Pons (tissue), 1 donor: ENCODE data around the gene ZNF749.

ENCODE experiments used
- DNase-seq: peaks from one replicate; pipeline ENCODE4 v3.0.0-alpha.2; 2016; ENCODE audit warnings: low spot score

Gene ZNF749

DNA sequence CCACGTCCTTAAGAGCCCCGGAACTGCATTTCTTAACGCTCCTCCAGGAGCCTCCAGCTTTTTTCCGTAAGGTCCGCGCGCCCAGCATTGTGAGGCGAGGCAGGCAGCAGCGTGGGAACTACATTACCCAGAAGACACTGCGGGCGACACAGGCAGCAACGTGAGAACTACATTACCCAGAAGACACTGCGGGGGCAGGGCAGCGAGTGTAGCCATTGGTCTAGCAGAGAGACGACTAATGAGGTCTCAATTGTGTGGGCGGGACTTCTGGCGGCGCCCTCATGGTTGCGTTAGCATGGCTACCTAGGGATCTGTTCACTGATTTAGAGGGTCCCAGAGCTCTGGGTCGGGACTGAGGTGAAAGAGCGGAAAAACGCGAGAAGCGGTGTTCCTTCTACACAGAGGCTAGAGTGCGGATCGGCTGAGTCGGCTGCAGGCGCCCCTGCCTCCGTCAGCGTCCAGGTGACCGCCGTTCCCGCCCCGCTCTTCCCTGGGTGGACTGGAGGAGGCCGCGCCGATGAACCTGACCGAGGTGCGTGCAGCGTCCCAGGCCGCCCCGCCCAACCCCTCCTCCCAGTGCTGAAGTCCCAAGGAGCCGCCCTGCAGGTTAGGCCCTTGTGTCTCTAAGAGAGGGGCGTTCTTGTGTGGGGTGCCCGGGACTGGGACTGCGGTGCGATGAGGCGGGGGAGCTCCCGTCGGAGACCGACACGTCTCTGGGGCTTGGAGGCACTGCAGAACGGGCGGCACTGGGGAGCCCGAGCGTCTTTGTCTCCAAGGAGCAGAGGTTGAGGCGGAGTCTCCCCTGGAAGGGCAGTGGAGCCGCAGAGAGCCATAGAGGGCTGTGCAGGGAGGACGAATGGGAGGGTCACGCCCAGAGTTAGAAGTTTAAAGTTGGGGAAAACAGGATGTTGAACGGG, at the start of gene ZNF749:
TSS of gene ZNF749 (plus strand) at position 264 of the 917 bp plus-strand sequence. CDS start at position 518, 254 bp downstream.
- peak; percentile 98 for DNase-seq

DNA sequence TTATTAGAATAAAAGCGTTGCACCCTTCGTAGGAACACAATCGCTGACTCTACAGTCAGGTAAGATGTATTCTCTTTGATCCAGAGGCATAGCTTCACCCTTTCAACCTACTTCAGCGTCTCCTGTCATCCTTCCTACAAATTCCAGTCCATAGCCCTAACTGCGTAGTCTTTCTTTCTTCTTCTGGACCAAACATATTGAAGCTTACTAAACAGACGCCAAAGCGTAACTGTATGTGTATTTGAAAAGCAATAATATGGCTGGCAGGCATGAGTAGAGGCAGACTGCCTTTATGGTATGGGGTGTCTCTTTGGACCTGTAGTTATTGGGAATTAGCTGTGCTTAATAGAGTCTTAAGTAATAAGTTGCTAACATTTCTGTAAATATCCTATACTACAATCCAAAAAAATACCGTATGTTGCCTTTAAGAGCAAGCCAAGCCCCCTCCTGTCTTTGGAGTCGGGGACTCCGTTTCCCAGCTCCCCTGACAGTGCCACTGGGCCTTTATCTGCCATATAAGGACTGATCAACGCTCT, 45.9 kb upstream of the ZNF749 start:
- no peak for DNase-seq

GRCh38 chr19:57389730-57390598, 45.2 kb upstream of the ZNF749 start, which contains the start of gene ZNF548:
Gene ZNF548 (plus strand): TSS chr19:57389854. CDS start chr19:57390100, 246 bp downstream.
- peak; percentile 99 for DNase-seq

GRCh38 chr19:57395710-57396109, 39.4 kb upstream of the ZNF749 start:
- no peak for DNase-seq

DNA sequence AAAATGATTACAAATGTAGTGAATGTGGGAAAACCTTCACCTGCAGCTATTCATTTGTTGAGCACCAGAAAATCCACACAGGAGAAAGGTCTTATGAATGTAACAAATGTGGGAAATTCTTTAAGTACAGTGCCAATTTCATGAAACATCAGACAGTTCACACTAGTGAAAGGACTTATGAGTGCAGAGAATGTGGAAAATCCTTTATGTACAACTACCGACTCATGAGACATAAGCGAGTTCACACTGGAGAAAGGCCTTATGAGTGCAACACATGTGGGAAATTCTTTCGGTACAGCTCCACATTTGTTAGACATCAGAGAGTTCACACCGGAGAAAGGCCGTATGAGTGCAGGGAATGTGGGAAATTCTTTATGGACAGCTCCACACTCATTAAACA, 36.3 kb upstream of the ZNF749 start:
- DNase-seq = no peak

- no peak for DNase-seq
These were observed 31.2 kb upstream of the ZNF749 start for GRCh38 chr19:57403737-57404563.

DNA sequence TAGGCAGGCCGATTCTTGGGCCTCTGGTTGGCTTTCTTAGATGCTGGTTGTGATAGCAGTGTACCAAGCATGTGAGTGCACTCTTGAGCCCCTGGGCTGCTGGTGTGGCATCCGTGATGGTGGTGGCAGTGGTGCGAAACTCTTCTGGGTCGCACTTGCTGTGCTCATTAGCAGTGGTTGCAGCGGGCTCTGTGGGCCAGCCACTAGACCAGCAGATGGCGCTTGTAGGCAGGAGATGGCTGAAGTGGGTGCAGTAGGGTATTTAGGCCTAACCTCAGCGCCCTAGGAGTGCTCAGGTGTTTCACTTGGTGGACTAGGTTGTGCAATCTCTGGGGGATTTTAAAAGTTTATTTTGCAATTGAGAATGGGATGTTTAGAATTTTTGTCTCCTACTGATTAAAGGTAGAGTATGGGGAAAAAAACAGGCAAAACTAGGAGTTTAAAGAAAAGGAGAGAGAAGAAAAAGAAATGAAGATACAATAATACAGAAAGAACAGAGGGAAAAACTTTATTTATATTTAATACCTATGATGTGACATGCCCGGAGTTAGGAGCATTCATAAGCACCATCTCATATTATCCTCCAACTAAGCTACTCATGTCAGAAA, 28.5 kb upstream of the ZNF749 start:
- no peak for DNase-seq

DNA sequence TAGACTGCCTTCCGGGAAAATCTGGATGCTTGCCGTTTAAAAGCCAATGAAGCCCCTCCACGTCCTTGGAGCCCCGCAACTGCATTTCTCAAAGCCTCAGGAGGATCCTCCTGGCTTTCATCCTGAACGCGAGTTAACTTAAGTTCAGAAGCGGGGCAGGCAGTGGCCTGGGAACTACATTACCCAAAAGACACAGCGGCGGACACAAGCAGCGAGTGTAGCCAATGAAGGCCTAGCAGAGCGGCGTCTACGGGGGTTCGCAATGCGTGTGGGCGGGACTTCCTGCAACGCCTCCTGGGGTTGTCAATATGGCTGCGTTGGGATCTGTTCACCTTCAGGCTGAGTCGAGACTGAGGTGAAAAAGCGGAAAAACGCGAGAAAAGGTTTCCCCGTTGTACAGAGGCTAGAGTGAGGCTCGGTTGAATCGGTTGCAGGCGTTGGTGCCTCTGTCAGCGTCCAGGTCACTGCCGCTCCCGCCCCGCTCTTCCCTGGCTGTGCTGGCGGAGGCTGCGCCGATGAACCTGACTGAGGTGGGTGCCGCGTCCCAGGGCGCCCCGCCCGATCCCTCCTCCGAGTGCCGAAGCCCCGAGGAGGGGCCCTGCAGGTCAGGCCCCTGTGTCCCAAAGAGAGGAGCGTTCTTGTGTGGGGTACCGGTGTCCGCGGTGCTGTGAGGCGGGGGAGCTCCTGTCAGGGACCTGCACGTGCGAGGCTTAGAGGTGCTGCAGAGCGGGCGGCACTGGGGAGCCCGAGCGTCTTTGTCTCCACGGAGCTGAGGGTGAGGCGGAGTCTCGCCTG, 24.1 kb upstream of the ZNF749 start, which contains the start of gene ZNF17:
TSS of gene ZNF17 (plus strand) at position 285 of the 795 bp plus-strand sequence. CDS start 2,455 bp downstream, outside the sequence.
- peak; percentile 95 for DNase-seq

DNA sequence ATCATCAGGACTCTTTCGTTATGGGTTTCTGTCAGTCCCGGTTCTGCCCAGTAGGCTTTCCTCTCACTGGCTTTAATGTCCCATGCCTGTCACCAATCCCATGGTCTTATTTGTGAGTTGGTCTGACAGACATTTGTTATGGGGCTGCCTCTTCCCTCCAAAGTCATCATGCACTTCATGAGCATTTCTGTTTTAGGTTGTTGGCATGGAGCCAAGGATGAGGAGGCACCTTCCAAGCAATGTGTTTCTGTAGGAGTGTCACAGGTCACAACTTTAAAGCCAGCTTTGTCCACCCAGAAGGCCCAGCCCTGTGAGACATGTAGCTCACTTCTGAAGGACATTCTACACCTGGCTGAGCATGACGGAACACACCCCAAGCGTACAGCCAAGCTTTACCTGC, 15.7 kb upstream of the ZNF749 start:
- no peak for DNase-seq

DNA sequence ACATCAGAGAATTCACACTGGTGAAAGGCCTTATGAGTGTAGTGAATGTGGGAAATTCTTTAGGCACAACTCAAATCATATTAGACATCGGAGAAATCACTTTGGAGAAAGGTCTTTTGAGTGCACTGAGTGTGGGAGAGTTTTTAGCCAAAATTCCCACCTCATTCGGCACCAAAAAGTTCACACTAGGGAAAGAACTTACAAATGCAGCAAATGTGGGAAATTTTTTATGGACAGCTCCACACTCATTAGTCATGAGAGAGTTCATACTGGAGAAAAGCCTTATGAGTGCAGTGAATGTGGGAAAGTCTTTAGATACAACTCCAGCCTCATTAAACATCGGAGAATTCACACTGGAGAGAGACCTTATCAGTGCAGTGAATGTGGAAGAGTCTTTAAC, 14.1 kb upstream of the ZNF749 start:
- no peak for DNase-seq

DNA sequence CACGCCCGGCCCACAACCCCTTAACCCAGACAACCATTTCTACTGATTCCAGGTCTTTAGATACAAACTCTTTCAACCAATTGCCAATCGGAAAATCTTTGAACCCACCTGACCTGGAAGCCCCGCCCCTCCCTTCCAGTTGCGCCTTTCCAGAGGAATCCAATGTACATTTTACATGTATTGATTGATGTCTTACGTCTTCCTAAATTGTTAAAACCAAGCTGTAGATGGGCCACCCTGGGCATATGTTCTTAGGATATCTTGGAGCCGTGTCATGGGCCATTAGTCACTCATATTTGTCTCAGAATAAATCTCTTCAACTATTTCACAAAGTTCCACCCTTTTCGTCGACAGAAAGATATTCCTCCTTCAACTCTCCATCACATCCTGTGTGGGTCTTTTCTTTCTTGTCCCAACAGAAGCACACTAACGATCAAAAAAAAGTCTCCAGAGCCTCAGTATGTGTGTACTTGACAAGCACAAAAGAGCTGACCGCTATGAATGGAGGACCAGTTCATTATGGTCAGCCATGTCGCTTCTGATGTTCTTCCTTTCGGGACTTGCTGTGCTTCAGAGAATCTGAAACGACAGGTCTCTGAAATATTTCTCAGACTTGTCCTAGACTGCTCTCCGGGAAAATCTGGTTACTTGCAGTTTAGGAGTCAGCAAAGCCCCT, 601 bp upstream of the ZNF749 start:
- peak; percentile 6 for DNase-seq

- DNase-seq = no peak
These were observed 1.3 kb downstream of the ZNF749 start for GRCh38 chr19:57436417-57436816.

DNA sequence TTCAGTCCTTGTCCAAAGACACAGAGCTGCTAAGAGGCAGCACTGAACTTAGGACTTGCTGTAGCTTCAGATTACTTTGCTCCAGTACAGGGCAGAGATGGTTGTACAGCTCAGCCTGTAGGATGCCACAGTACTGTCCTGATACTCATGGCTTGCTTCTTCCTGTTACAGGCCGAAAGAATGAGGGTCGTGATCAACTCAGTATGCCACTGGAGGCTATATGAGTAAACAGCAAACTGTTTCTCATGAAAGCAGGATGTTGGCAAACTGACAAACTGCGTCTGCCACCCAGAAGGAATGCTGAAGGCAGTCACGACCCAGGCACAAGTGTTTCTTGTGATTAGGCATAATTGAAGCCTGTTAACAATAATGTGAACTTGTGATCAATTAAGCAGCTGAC, 2.8 kb downstream of the ZNF749 start:
- no peak for DNase-seq

DNA sequence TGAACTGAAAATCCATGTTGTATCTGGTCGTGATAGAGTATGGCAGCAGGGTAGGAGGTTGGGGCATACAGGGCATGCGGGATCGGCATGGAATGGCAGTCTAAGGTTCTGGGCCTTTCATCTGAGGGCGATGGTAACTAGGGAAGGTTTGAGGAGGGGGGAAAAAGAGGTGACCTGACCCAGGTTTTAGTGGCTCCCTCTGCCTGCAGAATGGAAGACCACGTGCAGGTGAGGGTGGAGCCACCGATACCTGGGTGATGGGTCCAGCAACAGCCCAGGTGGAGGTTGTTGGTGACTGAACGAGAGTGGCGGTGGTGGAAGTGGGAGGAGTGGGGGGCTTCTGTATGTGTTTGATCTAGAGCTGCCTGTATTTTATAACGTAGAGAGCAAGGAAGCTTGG, 3.8 kb downstream of the ZNF749 start:
- no peak for DNase-seq

GRCh38 chr19:57441979-57442752, 7.0 kb downstream of the ZNF749 start:
- no peak for DNase-seq

DNA sequence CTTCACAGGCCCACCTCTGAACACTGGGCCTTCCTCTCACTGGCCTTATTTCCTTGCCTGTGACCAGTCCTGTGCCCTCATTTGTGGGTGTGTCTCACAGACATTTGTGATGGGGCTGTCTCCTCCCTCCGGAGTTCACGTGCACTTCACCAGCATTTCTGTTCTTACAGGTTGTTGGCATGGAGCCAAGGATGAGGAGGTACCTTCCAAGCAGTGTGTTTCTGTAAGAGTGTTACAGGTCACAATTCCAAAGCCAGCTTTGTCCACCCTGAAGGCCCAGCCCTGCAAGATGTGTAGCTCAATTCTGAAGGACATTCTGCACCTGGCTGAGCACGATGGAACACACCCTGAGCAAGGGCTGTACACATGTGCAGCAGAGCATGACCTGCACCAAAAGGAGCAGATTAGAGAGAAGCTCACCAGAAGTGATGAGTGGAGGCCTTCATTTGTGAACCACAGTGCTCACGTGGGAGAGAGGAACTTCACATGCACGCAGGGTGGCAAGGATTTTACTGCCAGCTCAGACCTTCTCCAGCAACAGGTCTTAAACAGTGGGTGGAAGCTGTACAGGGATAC, 8.1 kb downstream of the ZNF749 start:
- DNase-seq = no peak

DNA sequence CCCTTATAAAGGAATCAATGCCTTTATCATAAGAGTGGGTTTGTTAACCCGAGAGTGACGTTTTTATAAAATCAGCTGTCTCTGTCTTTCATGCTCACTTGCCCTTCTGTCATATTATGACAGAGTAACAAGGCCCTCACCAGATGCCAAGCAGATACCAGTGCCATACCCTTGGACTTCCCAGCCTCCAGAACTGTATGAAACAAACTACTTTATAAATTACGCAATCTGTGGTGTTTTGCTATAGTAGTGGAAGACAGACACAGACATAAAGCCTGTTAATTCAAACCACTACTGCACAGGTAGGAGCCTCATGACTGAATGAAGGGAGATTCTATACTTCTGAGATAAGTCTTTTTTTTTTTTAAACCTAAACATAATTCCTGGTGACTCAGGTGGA, 17.2 kb downstream of the ZNF749 start:
- DNase-seq = no peak

DNA sequence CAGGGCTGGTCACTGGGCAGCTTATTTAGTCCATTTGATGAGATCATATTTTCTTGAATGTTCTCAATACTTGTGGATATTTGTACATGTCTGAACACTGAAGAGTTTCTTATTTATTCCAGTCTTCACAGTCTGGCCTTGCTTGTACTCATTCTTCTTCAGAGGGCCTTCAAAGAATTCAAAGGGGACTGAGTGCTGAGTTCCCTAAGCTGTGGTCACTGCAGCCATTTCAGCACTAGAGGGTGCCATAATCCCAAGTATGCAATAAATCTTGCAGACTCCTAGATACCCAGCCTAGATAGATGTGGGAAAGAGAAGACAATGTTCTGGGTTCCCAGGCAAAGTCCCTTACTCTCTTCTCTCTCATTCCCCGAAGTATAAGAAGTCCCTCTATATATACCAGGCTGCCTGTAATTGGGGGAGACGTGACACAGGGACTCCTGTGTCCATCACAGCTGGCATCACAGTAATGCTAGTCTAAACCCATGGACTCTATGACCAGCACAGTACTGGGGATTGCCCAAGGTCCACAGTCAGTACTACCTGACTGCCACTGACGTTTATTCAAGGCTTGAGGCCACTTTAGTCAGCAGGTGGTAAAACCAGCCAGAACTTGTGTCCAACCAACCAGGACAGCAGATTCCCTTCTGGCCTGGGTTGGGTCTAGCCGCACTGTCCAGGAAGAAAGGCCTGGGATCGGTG, 30.7 kb downstream of the ZNF749 start:
- no peak for DNase-seq
